Measurements from ENCODE around the gene CBLB. TPM values are rescaled to one million over a fixed set of nuclear protein-coding genes. Genes with fewer than 3 reads are reported as not detected.

CBLB gene
- 15.3 to 20.3 TPM (median 18.7 TPM) in 5 replicates for total RNA-seq (2022; extraction: Qiagen RNA extraction)

GRCh38 chr3:105868742-105869530, at the start of gene CBLB:
Gene CBLB (minus strand): TSS chr3:105869012. CDS start chr3:105867577, 1,435 bp downstream.

All from A549 treated with Mapracorat at 1 μM for 4 hours (cell line).